Sigmoid colon (tissue), 7 donors: Measurements from ENCODE around the gene NEU3. TPM values are rescaled to one million over a fixed set of nuclear protein-coding genes. Genes with fewer than 3 reads are reported as not detected.
A peak's percentile ranks its signal among the peaks of the same experiment; 100 is the strongest.

Source experiments
- DNase-seq: peaks from one replicate; pipeline ENCODE4 v3.0.0-alpha.2; 2019
- H3K27ac ChIP-seq, 4 donors: fragments of 200-600 bp; sonication (generic); one replicate each; pipeline ENCODE4 v1.5.1; 2016 to 2019; ENCODE audit warnings: mild to moderate bottlenecking in 1 of 4
- H3K27me3 ChIP-seq, 3 donors: fragments of 200-600 bp; sonication (generic); one replicate each; pipeline ENCODE4 v1.5.1; 2019; ENCODE audit warnings: mild to moderate bottlenecking in 1 of 3
- H3K36me3 ChIP-seq, 4 donors: fragments of 200-600 bp; sonication (generic); one replicate each; pipeline ENCODE4 v1.5.1; 2016 to 2019
- H3K4me1 ChIP-seq, 4 donors: fragments of 200-600 bp; sonication (generic); one replicate each; pipeline ENCODE4 v1.5.1; 2017 to 2019
- H3K4me3 ChIP-seq, 4 donors: fragments of 200-600 bp; sonication (generic); one replicate each; pipeline ENCODE4 v1.5.1; 2017 to 2019; ENCODE audit warnings: mild to moderate bottlenecking in 2 of 4, moderate library complexity in 1 of 4
- H3K9me3 ChIP-seq, 4 donors: fragments of 200-600 bp in 3 of 4; sonication (generic) in 3 of 4; one replicate each; pipeline versions ENCODE4 v1.5.1 to v1.6.1; 2013 to 2019
- CTCF ChIP-seq, 4 experiments: fragments of 450-650 bp in 3 of 4; fragments of 200-600 bp in 1 of 4; IDR thresholded peaks; one replicate each; pipeline ENCODE4 v1.5.1; 2016 to 2019; ENCODE audit warnings: antibody characterized with exemption in 4 of 4, mild to moderate bottlenecking in 3 of 4, moderate library complexity in 2 of 4
- EP300 ChIP-seq, 4 donors: sonication (generic); formaldehyde crosslinking; IDR thresholded peaks; one replicate each; pipeline ENCODE4 v1.6.1; 2017; ENCODE audit warnings: antibody characterized with exemption in 4 of 4
- POLR2A ChIP-seq, 2 donors: fragments of 450-650 bp; IDR thresholded peaks; one replicate each; pipeline ENCODE4 v1.6.1; 2016; ENCODE audit warnings: antibody characterized with exemption in 2 of 2, mild to moderate bottlenecking in 2 of 2, moderate library complexity in 2 of 2
- POLR2AphosphoS5 ChIP-seq, 4 donors: sonication (generic); formaldehyde crosslinking; IDR thresholded peaks; one replicate each; pipeline ENCODE4 v1.6.1; 2017; ENCODE audit warnings: antibody characterized with exemption in 4 of 4
- WGBS, 2 donors: extraction: QIAGEN DNeasy Blood & Tissue Kit; methylation state at CpG; one replicate each; pipeline ENCODE4 v1.1.7; 2013; 5-methylcytosine and 5-hydroxymethylcytosine counted together
- intact Hi-C: fragments of 100-400 bp; cut with DNase I; formaldehyde crosslinking; loops from one replicate; pipeline ENCODE4 v1.15.1; 2023
- polyA plus RNA-seq, 3 donors: library from polyadenylated mRNA; stranded (reverse); fragments of 200-250 nt; gene quantifications; one replicate each; pipeline ENCODE4 v1.2.3, GENCODE V29; 2013
- total RNA-seq, 4 donors: library from RNA; depleted of rRNA; stranded (reverse); fragments of >200 nt; gene quantifications; one replicate each; pipeline ENCODE4 v1.1.0, GENCODE V29; 2016
- donor health status: healthy with polysubstance abuse.
- donor health status: Bipolar disorder and iron deficiency.
- donor health status: healthy.

Gene NEU3
- total and polyA plus RNA-seq, 7 donors: 0.60 to 10.2 (median 4.6) TPM

GRCh38 chr11:74952752-74953151 lies 36.0 kb upstream of the NEU3 start:
- DNase-seq: no peak
- 83 to 88% methylated on average over 2 of the region's 2 CpGs for WGBS, 2 donors
- TF ChIP-seq POLR2AphosphoS5 (IDR thresholded peaks at IDR 0.05) (no peak), CTCF (IDR thresholded peaks at IDR 0.05) (no peak), EP300 (IDR thresholded peaks at IDR 0.05) (no peak), POLR2A (IDR thresholded peaks at IDR 0.05) (no peak)
- H3K27ac ChIP-seq: no peak overlapping the region
- intact Hi-C loops: loop anchor here (5.0 kb wide), 1 partner anchor 35 kb away; the partner anchor contains the start of gene NEU3
- H3K9me3 ChIP-seq: no peaks in the 10 kb centered on the region
- H3K4me1 ChIP-seq: peaks cover 0 to 56% (median 32%) of the 10 kb centered on the region in 4 donors
- H3K4me3 ChIP-seq: no peak overlapping the region
- H3K36me3 ChIP-seq: peaks cover 0 to 10% (median 0%) of the 10 kb centered on the region in 4 donors
- no peaks in the 10 kb centered on the region for H3K27me3 ChIP-seq

- Histone ChIP-seq H3K9me3 (no peaks in the 10 kb centered on the region), H3K27me3 (no peaks in the 10 kb centered on the region), H3K36me3 (peaks cover 0 to 10% (median 0%) of the 10 kb centered on the region in 4 donors), H3K27ac (no peak overlapping the region), H3K4me3 (no peak overlapping the region), H3K4me1 (peaks cover 0 to 57% (median 31%) of the 10 kb centered on the region in 4 donors)
- intact Hi-C loops: loop anchor here (5.0 kb wide), 1 partner anchor 34 kb away; the partner anchor contains the start of gene NEU3
- no peak for DNase-seq
- no peak for TF ChIP-seq POLR2AphosphoS5 (IDR thresholded peaks at IDR 0.05)
- no peak for TF ChIP-seq CTCF (IDR thresholded peaks at IDR 0.05)
- WGBS, 2 donors: 43 to 65% methylated on average over 5 of the region's 5 CpGs
These were observed 35.3 kb upstream of the NEU3 start for GRCh38 chr11:74953451-74953850.

GRCh38 chr11:74954199-74954598 lies 34.5 kb upstream of the NEU3 start:
- 93 to 95% methylated on average over 1 of the region's 1 CpG for WGBS, 2 donors
- Histone ChIP-seq H3K4me1 (peaks cover 0 to 65% (median 29%) of the 10 kb centered on the region in 4 donors), H3K36me3 (peaks cover 0 to 10% (median 0%) of the 10 kb centered on the region in 4 donors), H3K9me3 (no peaks in the 10 kb centered on the region), H3K27ac (no peak overlapping the region), H3K27me3 (no peaks in the 10 kb centered on the region), H3K4me3 (no peak overlapping the region)
- intact Hi-C loops: loop anchor here (5.0 kb wide), 1 partner anchor 33 kb away; the partner anchor contains the start of gene NEU3
- TF ChIP-seq POLR2A (IDR thresholded peaks at IDR 0.05): no peak
- no peak for TF ChIP-seq POLR2AphosphoS5 (IDR thresholded peaks at IDR 0.05)
- no peak for TF ChIP-seq CTCF (IDR thresholded peaks at IDR 0.05)
- TF ChIP-seq EP300 (IDR thresholded peaks at IDR 0.05): no peak
- DNase-seq: no peak

- peaks cover 0 to 10% (median 0%) of the 10 kb centered on the region in 4 donors for H3K36me3 ChIP-seq
- intact Hi-C loops: no loop called here
- H3K27ac ChIP-seq: peak overlapping the region in 1 of 4 donors; percentile 6
- no peak for DNase-seq
- peaks cover 0 to 48% (median 15%) of the 10 kb centered on the region in 4 donors for H3K4me1 ChIP-seq
- no peak overlapping the region for H3K4me3 ChIP-seq
- H3K27me3 ChIP-seq: no peaks in the 10 kb centered on the region
- WGBS, 2 donors: 76 to 81% methylated on average over 4 of the region's 4 CpGs
- TF ChIP-seq POLR2AphosphoS5 (IDR thresholded peaks at IDR 0.05) (no peak), POLR2A (IDR thresholded peaks at IDR 0.05) (no peak), EP300 (IDR thresholded peaks at IDR 0.05) (no peak), CTCF (IDR thresholded peaks at IDR 0.05) (no peak)
- H3K9me3 ChIP-seq: no peaks in the 10 kb centered on the region
These were observed 32.2 kb upstream of the NEU3 start for GRCh38 chr11:74956397-74957015.
